SK-N-SH (cell line): ENCODE measurements around the gene MRPL12.

Experiments
- CHD2 ChIP-seq: fragments of 150-350 bp; IDR thresholded peaks from 2 replicates; pipeline ENCODE4 v1.6.1; 2018; ENCODE audit warnings: low read length; ENCODE audit not compliant: partially characterized antibody
- EZH2phosphoT487 ChIP-seq: fragments of 200-600 bp; sonication (generic); IDR thresholded peaks from 2 replicates; pipeline ENCODE4 v1.6.1; 2017; ENCODE audit warnings: low read depth, mixed run types, mild to moderate bottlenecking, antibody characterized with exemption, moderate library complexity, borderline replicate concordance
- FOXJ3 ChIP-seq: sonication (generic); formaldehyde crosslinking; IDR thresholded peaks from 2 replicates; pipeline ENCODE4 v1.5.1; 2020; ENCODE audit warnings: mild to moderate bottlenecking, missing genetic modification reagents
- NFIC ChIP-seq: IDR thresholded peaks from 2 replicates; pipeline ENCODE4 v1.4.0; 2012; ENCODE audit warnings: borderline replicate concordance
- POLR2AphosphoS5 ChIP-seq: IDR thresholded peaks from 2 replicates; pipeline ENCODE4 v1.6.1; 2012; ENCODE audit warnings: low read depth, low read length
- SIN3A ChIP-seq: IDR thresholded peaks from 2 replicates; pipeline ENCODE4 v1.6.1; 2012; ENCODE audit warnings: low read depth, mild to moderate bottlenecking, low read length, moderate library complexity, borderline replicate concordance
- SMC3 ChIP-seq: IDR thresholded peaks from 2 replicates; pipeline ENCODE4 v1.6.1; 2012; ENCODE audit warnings: low read depth, low read length, improper control_type of control experiment
- TAF1 ChIP-seq: IDR thresholded peaks from 2 replicates; pipeline ENCODE4 v1.6.1; 2012; ENCODE audit warnings: low read depth, mild to moderate bottlenecking, low read length, moderate library complexity, borderline replicate concordance
- TF ChIP-seq, protein P1 (sequence below): fragments of 200-600 bp; sonication (generic); IDR thresholded peaks from 2 replicates; pipeline ENCODE4 v1.6.1; 2017; ENCODE audit warnings: antibody characterized with exemption, mild to moderate bottlenecking, moderate library complexity
- TF ChIP-seq, protein P2 (sequence below): IDR thresholded peaks from 2 replicates; pipeline ENCODE4 v1.4.0; 2012; ENCODE audit warnings: low read depth

DNA sequence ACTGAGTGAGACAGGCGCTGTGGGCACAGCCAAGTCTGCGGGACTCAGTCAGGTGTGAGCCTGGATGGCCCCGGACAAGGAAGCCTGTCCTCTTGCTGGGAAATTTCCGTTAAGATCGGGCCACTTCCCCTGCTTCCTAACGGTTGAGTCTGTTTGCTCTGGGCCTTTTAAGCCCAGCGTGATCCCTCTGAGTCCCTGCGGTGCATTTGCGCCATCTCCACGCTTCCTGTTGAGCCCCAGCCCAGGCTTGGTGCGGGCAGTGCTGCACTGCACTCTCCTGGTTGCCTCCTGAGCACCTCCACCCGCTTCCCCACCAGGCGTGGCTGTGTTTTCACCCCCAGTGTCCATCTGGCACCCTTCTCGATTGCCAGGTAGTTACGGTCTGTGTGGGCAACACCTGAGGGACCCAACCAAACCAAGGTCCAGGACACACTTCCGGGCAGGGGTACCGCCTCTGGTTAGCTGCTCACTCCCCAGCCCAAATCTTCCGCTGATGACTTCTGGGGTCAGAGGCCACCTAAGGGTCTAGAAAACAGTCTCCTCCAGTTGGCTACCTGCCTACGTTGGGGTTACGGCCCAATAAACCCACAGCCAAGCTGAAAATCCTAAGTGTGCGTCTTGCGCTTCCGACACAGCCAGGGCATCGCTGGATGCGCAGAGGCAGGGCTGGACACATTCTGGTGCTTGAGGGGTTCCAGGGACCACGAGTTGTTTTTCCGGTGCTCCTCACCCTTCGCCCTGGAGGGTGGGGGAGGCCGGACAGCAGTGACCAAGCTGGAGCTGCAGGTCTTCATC lies 7.5 kb downstream of the MRPL12 start:
- TF ChIP-seq, protein P1, sequence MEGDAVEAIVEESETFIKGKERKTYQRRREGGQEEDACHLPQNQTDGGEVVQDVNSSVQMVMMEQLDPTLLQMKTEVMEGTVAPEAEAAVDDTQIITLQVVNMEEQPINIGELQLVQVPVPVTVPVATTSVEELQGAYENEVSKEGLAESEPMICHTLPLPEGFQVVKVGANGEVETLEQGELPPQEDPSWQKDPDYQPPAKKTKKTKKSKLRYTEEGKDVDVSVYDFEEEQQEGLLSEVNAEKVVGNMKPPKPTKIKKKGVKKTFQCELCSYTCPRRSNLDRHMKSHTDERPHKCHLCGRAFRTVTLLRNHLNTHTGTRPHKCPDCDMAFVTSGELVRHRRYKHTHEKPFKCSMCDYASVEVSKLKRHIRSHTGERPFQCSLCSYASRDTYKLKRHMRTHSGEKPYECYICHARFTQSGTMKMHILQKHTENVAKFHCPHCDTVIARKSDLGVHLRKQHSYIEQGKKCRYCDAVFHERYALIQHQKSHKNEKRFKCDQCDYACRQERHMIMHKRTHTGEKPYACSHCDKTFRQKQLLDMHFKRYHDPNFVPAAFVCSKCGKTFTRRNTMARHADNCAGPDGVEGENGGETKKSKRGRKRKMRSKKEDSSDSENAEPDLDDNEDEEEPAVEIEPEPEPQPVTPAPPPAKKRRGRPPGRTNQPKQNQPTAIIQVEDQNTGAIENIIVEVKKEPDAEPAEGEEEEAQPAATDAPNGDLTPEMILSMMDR: no peak
- TF ChIP-seq NFIC: no peak
- no peak for TF ChIP-seq CHD2
- no peak for TF ChIP-seq POLR2AphosphoS5
- no peak for TF ChIP-seq SIN3A
- no peak for TF ChIP-seq EZH2phosphoT487
- no peak for TF ChIP-seq TAF1
- TF ChIP-seq, protein P2, sequence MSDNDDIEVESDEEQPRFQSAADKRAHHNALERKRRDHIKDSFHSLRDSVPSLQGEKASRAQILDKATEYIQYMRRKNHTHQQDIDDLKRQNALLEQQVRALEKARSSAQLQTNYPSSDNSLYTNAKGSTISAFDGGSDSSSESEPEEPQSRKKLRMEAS: no peak
- TF ChIP-seq FOXJ3: no peak
- TF ChIP-seq SMC3: no peak
